GM12875 (cell line): ENCODE measurements around the gene PLEKHA7.
"Not testable (repeated sequence)": the region's sequence is repeated elsewhere in the genome, so short reads cannot be mapped to it uniquely, and the experiment has no call there.

ENCODE experiments used
- H3K4me3 ChIP-seq: one replicate; pipeline ENCODE4 v1.5.1; 2011; ENCODE audit warnings: low read depth, low read length, control low read depth
- CTCF ChIP-seq: IDR thresholded peaks from 2 replicates; pipeline ENCODE4 v1.5.1; 2011; ENCODE audit warnings: low read depth, mild to moderate bottlenecking, control low read depth, inconsistent platforms, low read length, moderate library complexity, borderline replicate concordance; ENCODE audit not compliant: insufficient read depth

The PLEKHA7 gene

GRCh38 chr11:16921668-16922067 is 92.5 kb downstream of the PLEKHA7 start:
- no peak for TF ChIP-seq CTCF
- no peak overlapping the region for H3K4me3 ChIP-seq

- H3K4me3 ChIP-seq, result no peak overlapping the region
- TF ChIP-seq CTCF, result no peak
Observed at GRCh38 chr11:16921019-16921418, 93.2 kb downstream of the PLEKHA7 start.

GRCh38 chr11:16920559-16920958 is 93.7 kb downstream of the PLEKHA7 start:
- no peak for TF ChIP-seq CTCF
- H3K4me3 ChIP-seq, result no peak overlapping the region

GRCh38 chr11:16918543-16919182 is 95.6 kb downstream of the PLEKHA7 start:
- H3K4me3 ChIP-seq, result not testable (repeated sequence)

GRCh38 chr11:16917941-16918340 is 96.3 kb downstream of the PLEKHA7 start:
- TF ChIP-seq CTCF, result no peak
- H3K4me3 ChIP-seq, result no peak overlapping the region

- no peak for TF ChIP-seq CTCF
Observed at GRCh38 chr11:16912692-16913111, 101.5 kb downstream of the PLEKHA7 start.

GRCh38 chr11:16911658-16912057 is 102.6 kb downstream of the PLEKHA7 start:
- no peak overlapping the region for H3K4me3 ChIP-seq
- TF ChIP-seq CTCF, result no peak

More at GRCh38 chr11:16912692-16913111, 101.5 kb downstream of the PLEKHA7 start:
- H3K4me3 ChIP-seq, result no peak overlapping the region

GRCh38 chr11:16911186-16911585 is 103.0 kb downstream of the PLEKHA7 start:
- no peak overlapping the region for H3K4me3 ChIP-seq
- TF ChIP-seq CTCF, result no peak
